K562 (cell line): Measurements from ENCODE around the gene ZBTB48. TPM values are rescaled to one million over a fixed set of nuclear protein-coding genes. Genes with fewer than 3 reads are reported as not detected.

Experiments used
- FOXK2 ChIP-seq, 2 experiments: fragments of 450-650 bp; IDR thresholded peaks in 1 of 2; conservative IDR thresholded peaks in 1 of 2; 2 replicates each; pipeline ENCODE4 v1.6.1; 2016; ENCODE audit warnings: low read depth in 2 of 2, mild to moderate bottlenecking in 1 of 2
- NFIC ChIP-seq: fragments of 450-650 bp; IDR thresholded peaks from 2 replicates; pipeline ENCODE4 v1.6.1; 2017; ENCODE audit warnings: mild to moderate bottlenecking, inconsistent platforms
- RBFOX2 ChIP-seq: fragments of 200-400 bp; formaldehyde crosslinking; IDR thresholded peaks from 2 replicates; pipeline ENCODE4 v1.6.1; 2017; ENCODE audit warnings: low read depth, mild to moderate bottlenecking, low read length, moderate library complexity
- ZNF586 ChIP-seq: fragments of 450-650 bp; formaldehyde crosslinking; conservative IDR thresholded peaks from 2 replicates; pipeline ENCODE4 v1.4.0; 2020; ENCODE audit warnings: mild to moderate bottlenecking, moderate library complexity
- polyA plus RNA-seq, 8 experiments: library from polyadenylated mRNA; depleted of rRNA in 4 of 8; stranded (reverse) in 5 of 8; unstranded in 3 of 8; fragments of >200 nt; fragmentation: Nextera tagmentation in 2 of 8; fragmentation: Illumina TruSeq in 1 of 8; extraction: Ambion mirVana in 2 of 8; extraction: Trizol in 1 of 8; gene quantifications; 2 replicates each; pipeline versions ENCODE4 v1.2.1 to v1.2.3, GENCODE V29; 2011 to 2014; ENCODE audit warnings: inconsistent platforms in 1 of 8, missing spikeins in 1 of 8
- total RNA-seq, 7 experiments: library from RNA; depleted of rRNA in 6 of 7; stranded (reverse); fragments of >200 nt in 6 of 7; fragmentation: Illumina TruSeq in 2 of 7; extraction: Trizol in 2 of 7; gene quantifications; 2 replicates each; pipeline versions ENCODE4 v1.2.1 to v1.2.3, GENCODE V29; 2011 to 2021; ENCODE audit warnings: low replicate concordance in 1 of 7
- TF ChIP-seq, protein P1 (sequence below): sonication (generic); formaldehyde crosslinking; IDR thresholded peaks from 2 replicates; pipeline ENCODE4 v1.8.0; 2023; ENCODE audit warnings: mild to moderate bottlenecking, missing genetic modification reagents
- TF ChIP-seq, protein P2 (sequence below): fragments of 450-650 bp; formaldehyde crosslinking; IDR thresholded peaks from 2 replicates; pipeline ENCODE4 v1.4.0; 2020; ENCODE audit warnings: mild to moderate bottlenecking, mixed read lengths

The ZBTB48 gene
- total and polyA plus RNA-seq, 9 of the 15 experiments (the other 6 are each of a cell fraction or from before 2014, with no cell fraction given), result 1.9 to 66.9 (median 29.5) TPM

DNA sequence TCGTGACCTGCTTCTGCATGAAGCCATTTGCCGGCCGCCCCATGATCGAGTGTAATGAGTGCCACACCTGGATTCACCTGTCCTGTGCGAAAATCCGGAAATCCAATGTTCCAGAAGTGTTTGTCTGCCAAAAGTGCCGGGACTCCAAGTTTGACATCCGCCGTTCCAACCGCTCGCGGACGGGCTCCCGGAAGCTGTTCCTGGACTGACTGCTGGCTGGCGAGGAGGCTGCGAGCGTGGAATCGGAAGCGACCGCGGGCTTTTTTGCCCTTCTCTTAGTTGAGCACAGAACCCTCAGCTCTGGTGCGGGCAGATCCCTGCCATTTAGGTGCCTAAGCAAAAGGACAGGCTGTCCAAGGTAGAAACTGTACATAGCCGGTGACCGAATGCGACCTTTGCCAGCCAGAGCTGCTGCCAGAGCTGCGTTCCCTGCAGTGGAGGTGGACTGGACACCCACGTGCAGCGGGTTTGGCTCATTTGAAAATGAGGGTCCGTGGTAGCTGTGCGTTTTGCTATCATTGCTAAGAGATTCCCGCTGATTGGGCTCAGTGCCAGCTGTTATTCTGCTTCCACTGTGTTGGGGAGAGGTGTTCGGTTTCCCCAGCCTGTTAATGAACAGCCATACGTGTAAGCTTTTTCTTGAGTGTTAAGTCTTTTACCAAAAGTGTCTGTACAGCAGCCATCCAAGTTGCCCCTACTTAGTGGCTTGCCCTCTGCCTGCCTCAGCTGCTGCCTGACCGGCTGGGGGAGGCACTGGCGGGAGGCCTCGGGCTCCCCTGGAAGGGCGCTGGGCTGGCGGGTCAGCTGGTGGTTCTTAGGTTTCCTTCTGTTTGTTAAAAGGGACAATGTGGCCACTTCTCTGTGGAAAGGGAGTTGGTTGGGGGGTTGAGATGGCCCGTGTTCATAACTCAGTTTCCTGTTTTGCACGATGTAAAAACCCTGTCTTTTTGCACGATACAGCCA is 41.9 kb downstream of the ZBTB48 start (continued):
- TF ChIP-seq, protein P1, sequence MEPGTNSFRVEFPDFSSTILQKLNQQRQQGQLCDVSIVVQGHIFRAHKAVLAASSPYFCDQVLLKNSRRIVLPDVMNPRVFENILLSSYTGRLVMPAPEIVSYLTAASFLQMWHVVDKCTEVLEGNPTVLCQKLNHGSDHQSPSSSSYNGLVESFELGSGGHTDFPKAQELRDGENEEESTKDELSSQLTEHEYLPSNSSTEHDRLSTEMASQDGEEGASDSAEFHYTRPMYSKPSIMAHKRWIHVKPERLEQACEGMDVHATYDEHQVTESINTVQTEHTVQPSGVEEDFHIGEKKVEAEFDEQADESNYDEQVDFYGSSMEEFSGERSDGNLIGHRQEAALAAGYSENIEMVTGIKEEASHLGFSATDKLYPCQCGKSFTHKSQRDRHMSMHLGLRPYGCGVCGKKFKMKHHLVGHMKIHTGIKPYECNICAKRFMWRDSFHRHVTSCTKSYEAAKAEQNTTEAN (CRISPR knock-in tag), result no peak
- TF ChIP-seq NFIC (peak; percentile 71), ZNF586 (no peak), RBFOX2 (peak; percentile 33; the same call in 1 of the 2 replicates), FOXK2 (conservative IDR thresholded peaks at IDR 0.05 in 1 of 2, IDR thresholded peaks at IDR 0.05 in 1 of 2; ENCODE audit: low read depth in 2 of 2) (no peak)
- TF ChIP-seq, protein P2, sequence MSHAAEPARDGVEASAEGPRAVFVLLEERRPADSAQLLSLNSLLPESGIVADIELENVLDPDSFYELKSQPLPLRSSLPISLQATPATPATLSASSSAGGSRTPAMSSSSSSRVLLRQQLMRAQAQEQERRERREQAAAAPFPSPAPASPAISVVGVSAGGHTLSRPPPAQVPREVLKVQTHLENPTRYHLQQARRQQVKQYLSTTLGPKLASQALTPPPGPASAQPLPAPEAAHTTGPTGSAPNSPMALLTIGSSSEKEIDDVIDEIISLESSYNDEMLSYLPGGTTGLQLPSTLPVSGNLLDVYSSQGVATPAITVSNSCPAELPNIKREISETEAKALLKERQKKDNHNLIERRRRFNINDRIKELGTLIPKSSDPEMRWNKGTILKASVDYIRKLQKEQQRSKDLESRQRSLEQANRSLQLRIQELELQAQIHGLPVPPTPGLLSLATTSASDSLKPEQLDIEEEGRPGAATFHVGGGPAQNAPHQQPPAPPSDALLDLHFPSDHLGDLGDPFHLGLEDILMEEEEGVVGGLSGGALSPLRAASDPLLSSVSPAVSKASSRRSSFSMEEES (CRISPR knock-in tag), result no peak
